GM12892 (cell line): ENCODE results near the gene LETM1.

Experiments used
- POLR2A ChIP-seq: IDR thresholded peaks from 2 replicates; pipeline ENCODE4 v1.6.1; 2011; ENCODE audit warnings: low read depth, low read length, control low read depth
- POLR2AphosphoS5 ChIP-seq: IDR thresholded peaks from 2 replicates; pipeline ENCODE4 v1.6.1; 2011; ENCODE audit warnings: low read depth, low read length, control low read depth

- no peak for TF ChIP-seq POLR2AphosphoS5
- TF ChIP-seq POLR2A, result no peak
These were observed 23.3 kb downstream of the LETM1 start for GRCh38 chr4:1832690-1833089.
